Activated naive CD4-positive, alpha-beta T cell treated with anti-CD3 and anti-CD28 coated beads for 36 hours (primary cell): ENCODE measurements around the gene MAP2K2. TPM values are rescaled to one million over a fixed set of nuclear protein-coding genes. Genes with fewer than 3 reads are reported as not detected.

Experiments
- CTCF ChIA-PET: fragments of 350-600 bp; sonication (Branson Sonifier 250); formaldehyde crosslinking; loops from one replicate; lab custom pipeline; 2021; ENCODE audit warnings: antibody characterized with exemption; lab: Charles Lee
- DNase-seq: peaks from one replicate; pipeline ENCODE4 v3.0.0-alpha.2; 2020
- H3K27ac Mint-ChIP-seq: one replicate; pipeline ENCODE4 v1.8.0; 2021; ENCODE audit warnings: mild to moderate bottlenecking, mixed read lengths
- H3K27me3 Mint-ChIP-seq: one replicate; pipeline ENCODE4 v1.8.0; 2021; ENCODE audit warnings: low read depth, mixed read lengths
- H3K36me3 Mint-ChIP-seq: one replicate; pipeline ENCODE4 v1.8.0; 2021; ENCODE audit warnings: low read depth, mixed read lengths
- H3K4me1 Mint-ChIP-seq: one replicate; pipeline ENCODE4 v1.8.0; 2021; ENCODE audit warnings: low read depth, mixed read lengths
- H3K4me3 Mint-ChIP-seq: one replicate; pipeline ENCODE4 v1.8.0; 2021; ENCODE audit warnings: mild to moderate bottlenecking, moderate library complexity, mixed read lengths
- H3K9me3 Mint-ChIP-seq: one replicate; pipeline ENCODE4 v1.8.0; 2021; ENCODE audit warnings: mixed read lengths
- intact Hi-C: fragments of 100-400 bp; cut with micrococcal nuclease; formaldehyde crosslinking; loops from one replicate; pipeline ENCODE4 v1.15.1; 2023
- total RNA-seq, 2 experiments: library from RNA; stranded (reverse); gene quantifications; one replicate each; pipeline ENCODE4 v1.2.3, GENCODE V29; 2021

Gene MAP2K2
- total RNA-seq, 2 experiments from 2014 or later = 101 to 103 TPM

- H3K27me3 Mint-ChIP-seq = no peaks in the 10 kb centered on the region
- DNase-seq = no peak
- H3K4me1 Mint-ChIP-seq = no peaks in the 10 kb centered on the region
- CTCF ChIA-PET = interaction anchor here (0.8 kb wide), 1 partner anchor 45 kb away, joined by 4 read pairs; no protein-coding TSS in a partner anchor
- no peaks in the 10 kb centered on the region for H3K9me3 Mint-ChIP-seq
- H3K4me3 Mint-ChIP-seq = no peak overlapping the region
- peaks cover 11% of the 10 kb centered on the region for H3K36me3 Mint-ChIP-seq
- intact Hi-C loops = no loop called here
- H3K27ac Mint-ChIP-seq = no peak overlapping the region
These were observed 28.5 kb downstream of the MAP2K2 start for GRCh38 chr19:4095488-4095844.

- Mint-ChIP-seq H3K36me3 (peaks cover 9% of the 10 kb centered on the region), H3K27me3 (no peaks in the 10 kb centered on the region), H3K4me3 (no peak overlapping the region), H3K9me3 (no peaks in the 10 kb centered on the region), H3K4me1 (peaks cover 2% of the 10 kb centered on the region), H3K27ac (no peak overlapping the region)
- intact Hi-C loops = no loop called here
- CTCF ChIA-PET = interaction anchor here (0.8 kb wide), 1 partner anchor 46 kb away, joined by 4 read pairs; no protein-coding TSS in a partner anchor
- DNase-seq = no peak
These were observed 29.0 kb downstream of the MAP2K2 start for GRCh38 chr19:4094761-4095487.

DNA sequence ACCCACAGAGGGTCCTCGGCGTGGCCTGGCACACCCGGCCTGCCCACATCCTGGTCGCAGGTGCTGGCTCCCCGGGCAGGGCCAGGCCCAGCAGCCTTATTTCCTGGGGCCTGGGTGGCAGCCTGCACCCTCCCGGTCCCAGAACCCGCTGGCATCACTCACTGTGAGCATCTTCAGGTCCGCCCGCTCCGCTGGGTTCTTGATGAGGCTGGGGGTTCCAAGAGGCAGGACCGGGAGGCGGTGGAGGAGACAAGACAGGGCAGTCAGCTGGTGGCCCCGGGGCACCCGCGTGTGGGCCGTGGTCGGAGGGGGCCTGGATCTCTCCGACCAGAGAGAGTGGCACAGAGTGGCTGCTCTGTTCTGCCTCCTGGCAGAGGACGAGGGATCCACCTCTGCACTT is 29.6 kb downstream of the MAP2K2 start:
- Mint-ChIP-seq H3K4me3 (no peak overlapping the region), H3K36me3 (peaks cover 9% of the 10 kb centered on the region), H3K9me3 (no peaks in the 10 kb centered on the region), H3K4me1 (peaks cover 8% of the 10 kb centered on the region), H3K27me3 (no peaks in the 10 kb centered on the region), H3K27ac (no peak overlapping the region)
- CTCF ChIA-PET = no interaction called here
- intact Hi-C loops = no loop called here
- no peak for DNase-seq

DNA sequence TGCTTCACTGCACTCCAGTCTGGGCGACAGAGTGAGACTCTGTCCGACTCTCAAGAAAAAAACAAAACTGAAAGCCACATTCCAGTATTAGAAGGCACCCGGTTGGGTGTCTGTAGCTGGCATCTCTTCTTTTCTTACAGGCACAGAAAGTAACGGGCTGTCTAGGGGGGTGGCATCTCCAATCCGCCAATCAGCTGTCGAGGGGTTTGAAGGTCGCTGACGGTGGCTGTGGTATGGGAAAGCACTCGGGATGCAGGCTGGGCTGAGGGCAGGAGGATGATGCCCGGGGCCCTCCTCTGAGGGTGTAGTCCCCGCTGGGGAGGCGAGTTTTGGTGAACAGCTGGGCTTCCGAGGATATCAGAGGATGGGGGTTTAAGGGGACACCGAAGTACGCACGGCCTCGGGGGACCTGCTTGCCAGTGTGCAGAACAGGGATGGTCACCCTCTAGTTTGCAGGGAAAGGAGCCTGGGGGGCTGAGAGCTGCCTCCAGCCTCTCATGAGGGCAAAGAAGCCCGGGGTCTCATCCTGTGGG is 30.2 kb downstream of the MAP2K2 start:
- intact Hi-C loops = no loop called here
- H3K4me1 Mint-ChIP-seq = peaks cover 14% of the 10 kb centered on the region
- CTCF ChIA-PET = interaction anchor here (1.1 to 1.2 kb wide), 2 partner anchors 46 to 153 kb away, joined by 3 to 4 read pairs; partner anchors contain the start of gene YJU2
- H3K4me3 Mint-ChIP-seq = no peak overlapping the region
- no peaks in the 10 kb centered on the region for H3K9me3 Mint-ChIP-seq
- no peak overlapping the region for H3K27ac Mint-ChIP-seq
- peaks cover 9% of the 10 kb centered on the region for H3K36me3 Mint-ChIP-seq
- no peak for DNase-seq
- H3K27me3 Mint-ChIP-seq = no peaks in the 10 kb centered on the region

DNA sequence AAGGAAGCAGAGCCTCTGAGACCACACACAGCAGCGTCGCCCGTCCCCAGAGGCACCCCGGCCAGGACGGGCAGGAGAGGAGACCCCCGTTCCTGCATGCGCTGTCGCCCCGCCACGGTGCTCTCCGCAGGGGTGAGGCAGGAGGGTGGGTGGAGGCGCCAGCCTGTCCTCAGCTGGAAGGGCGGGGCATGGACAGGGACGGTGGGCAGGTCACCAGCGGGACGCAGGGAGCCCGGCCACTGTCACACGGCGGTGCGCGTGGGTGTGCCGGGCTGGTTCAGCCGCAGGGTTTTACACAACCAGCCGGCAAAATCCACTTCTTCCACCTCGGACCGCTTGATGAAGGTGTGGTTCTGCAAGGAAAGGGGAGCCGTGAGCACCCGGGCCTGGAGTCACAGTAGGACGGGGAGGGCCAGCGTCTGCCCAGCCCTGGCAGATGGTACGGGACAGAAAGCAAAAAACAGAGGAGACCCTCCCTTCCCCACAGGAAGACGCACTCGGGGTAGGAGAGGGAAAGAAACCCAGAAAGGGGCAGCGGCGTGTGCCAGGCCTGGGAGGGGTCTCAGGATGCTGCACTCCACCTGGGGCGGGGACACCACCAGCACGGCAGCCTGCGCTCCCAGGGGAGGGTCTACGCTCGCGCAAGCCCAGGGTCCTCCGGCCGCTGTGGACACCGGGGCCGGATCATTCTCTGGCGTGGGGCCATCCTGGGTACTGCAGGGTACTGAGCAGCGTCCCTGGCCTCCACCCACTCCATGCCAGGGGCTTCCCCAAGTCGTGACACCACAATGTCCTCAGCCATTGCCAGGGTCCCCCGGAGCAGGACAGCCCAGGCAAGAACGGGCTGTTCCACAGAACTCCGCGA is 33.3 kb downstream of the MAP2K2 start:
- DNase-seq = no peak
- no peak overlapping the region for H3K4me3 Mint-ChIP-seq
- H3K4me1 Mint-ChIP-seq = peaks cover 41% of the 10 kb centered on the region
- peaks cover 5% of the 10 kb centered on the region for H3K36me3 Mint-ChIP-seq
- intact Hi-C loops = no loop called here
- no peaks in the 10 kb centered on the region for H3K9me3 Mint-ChIP-seq
- H3K27ac Mint-ChIP-seq = no peak overlapping the region
- no peaks in the 10 kb centered on the region for H3K27me3 Mint-ChIP-seq
- CTCF ChIA-PET = interaction anchor here (0.9 to 1.3 kb wide), 2 partner anchors 48 to 103 kb away, joined by 3 to 4 read pairs; no protein-coding TSS in a partner anchor

GRCh38 chr19:4089946-4090345 is 34.0 kb downstream of the MAP2K2 start:
- Mint-ChIP-seq H3K4me1 (peaks cover 41% of the 10 kb centered on the region), H3K27me3 (no peaks in the 10 kb centered on the region), H3K9me3 (no peaks in the 10 kb centered on the region), H3K4me3 (no peak overlapping the region), H3K27ac (peak overlapping the region; percentile 81), H3K36me3 (peaks cover 5% of the 10 kb centered on the region)
- no peak for DNase-seq
- intact Hi-C loops = no loop called here
- CTCF ChIA-PET = interaction anchor here (0.9 to 1.3 kb wide), 2 partner anchors 49 to 102 kb away, joined by 3 to 4 read pairs; no protein-coding TSS in a partner anchor

DNA sequence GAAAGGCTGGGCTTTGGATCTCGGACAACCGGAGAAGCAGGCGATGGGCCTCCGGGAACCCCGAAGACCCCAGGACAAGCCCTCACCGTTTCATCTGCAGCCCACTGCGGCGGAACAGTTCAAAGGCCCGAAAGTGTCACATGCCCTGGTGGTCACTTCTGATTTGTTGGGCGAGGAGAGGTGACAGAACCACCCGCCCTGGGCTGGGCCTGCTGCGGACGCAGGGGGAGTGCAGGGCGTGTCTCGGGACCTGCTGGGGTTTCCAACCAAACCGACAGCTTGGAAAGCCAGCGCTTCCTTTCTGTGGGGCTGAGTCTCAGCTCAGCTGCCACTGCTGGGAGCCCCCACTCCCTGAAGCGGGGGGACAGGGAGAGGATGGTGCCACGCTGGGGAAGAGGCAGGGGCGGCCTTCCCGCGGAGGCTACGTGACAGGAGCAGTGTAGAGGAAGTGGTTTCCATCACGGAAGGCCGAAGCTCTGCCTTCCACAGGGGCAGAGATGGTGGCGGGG is 34.5 kb downstream of the MAP2K2 start:
- Mint-ChIP-seq H3K36me3 (peaks cover 5% of the 10 kb centered on the region), H3K27me3 (no peaks in the 10 kb centered on the region), H3K4me3 (peak overlapping the region; percentile 45), H3K9me3 (no peaks in the 10 kb centered on the region), H3K27ac (peak overlapping the region; percentile 81), H3K4me1 (peaks cover 45% of the 10 kb centered on the region)
- peak; percentile 55 for DNase-seq
- intact Hi-C loops = no loop called here
- CTCF ChIA-PET = interaction anchor here (0.9 to 1.3 kb wide), 2 partner anchors 49 to 102 kb away, joined by 3 to 4 read pairs; no protein-coding TSS in a partner anchor

DNA sequence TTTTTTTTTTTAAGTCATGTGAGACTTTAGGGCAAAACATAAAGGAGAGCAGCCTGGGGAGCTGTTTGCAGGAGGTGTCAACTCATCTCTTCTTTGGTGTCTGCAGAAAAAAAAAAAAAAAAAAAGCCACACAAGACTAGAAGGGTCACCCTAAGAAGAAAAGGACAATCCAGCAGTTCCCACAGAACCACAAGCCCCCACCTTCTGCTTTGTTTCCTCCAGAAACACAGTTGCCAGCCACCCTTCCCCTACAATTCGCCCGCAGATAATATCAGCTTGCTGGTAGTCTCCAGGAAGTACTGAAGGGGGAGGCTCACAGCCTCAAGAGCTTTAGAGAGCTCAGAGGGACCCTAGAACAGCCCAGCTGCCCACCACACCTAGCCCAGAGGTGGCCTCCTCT is 34.9 kb downstream of the MAP2K2 start:
- Mint-ChIP-seq H3K4me3 (peak overlapping the region; percentile 45), H3K9me3 (no peaks in the 10 kb centered on the region), H3K27ac (peak overlapping the region; percentile 81), H3K4me1 (peaks cover 48% of the 10 kb centered on the region), H3K27me3 (no peaks in the 10 kb centered on the region), H3K36me3 (peaks cover 5% of the 10 kb centered on the region)
- no peak for DNase-seq
- intact Hi-C loops = no loop called here
- CTCF ChIA-PET = interaction anchor here (1.3 kb wide), 1 partner anchor 49 kb away, joined by 4 read pairs; no protein-coding TSS in a partner anchor

GRCh38 chr19:4087787-4088679 is 35.9 kb downstream of the MAP2K2 start:
- no peak overlapping the region for H3K27ac Mint-ChIP-seq
- no peak overlapping the region for H3K4me3 Mint-ChIP-seq
- intact Hi-C loops = no loop called here
- no peaks in the 10 kb centered on the region for H3K36me3 Mint-ChIP-seq
- peaks cover 56% of the 10 kb centered on the region for H3K4me1 Mint-ChIP-seq
- CTCF ChIA-PET = no interaction called here
- no peaks in the 10 kb centered on the region for H3K9me3 Mint-ChIP-seq
- no peaks in the 10 kb centered on the region for H3K27me3 Mint-ChIP-seq
- no peak for DNase-seq

DNA sequence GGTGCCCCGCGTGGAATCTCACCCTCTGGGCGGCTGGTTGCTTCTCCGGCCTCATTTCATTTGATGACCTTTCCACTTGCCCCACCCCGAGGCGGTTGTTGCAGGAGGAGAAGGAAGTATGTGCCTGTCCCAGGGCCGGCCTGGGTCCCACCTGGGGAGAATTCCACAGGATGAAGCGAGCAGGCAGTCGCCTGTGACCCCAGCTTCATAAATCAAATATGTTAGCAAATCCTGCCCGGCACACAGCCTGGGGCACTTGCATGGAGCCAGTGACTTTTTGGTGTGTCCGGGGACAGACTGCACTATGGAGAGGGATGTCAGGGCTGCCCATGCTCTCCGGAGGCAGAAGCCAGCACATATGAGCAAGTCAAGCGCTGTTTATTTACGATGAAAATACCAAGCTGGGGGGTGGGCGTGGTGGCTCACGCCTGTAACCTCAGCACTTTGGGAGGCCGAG is 37.5 kb downstream of the MAP2K2 start:
- Mint-ChIP-seq H3K27ac (no peak overlapping the region), H3K36me3 (no peaks in the 10 kb centered on the region), H3K4me3 (no peak overlapping the region), H3K9me3 (no peaks in the 10 kb centered on the region), H3K27me3 (no peaks in the 10 kb centered on the region), H3K4me1 (peaks cover 58% of the 10 kb centered on the region)
- no peak for DNase-seq
- intact Hi-C loops = no loop called here
- CTCF ChIA-PET = interaction anchor here (0.6 kb wide), 1 partner anchor 23 kb away, joined by 3 read pairs; no protein-coding TSS in a partner anchor

DNA sequence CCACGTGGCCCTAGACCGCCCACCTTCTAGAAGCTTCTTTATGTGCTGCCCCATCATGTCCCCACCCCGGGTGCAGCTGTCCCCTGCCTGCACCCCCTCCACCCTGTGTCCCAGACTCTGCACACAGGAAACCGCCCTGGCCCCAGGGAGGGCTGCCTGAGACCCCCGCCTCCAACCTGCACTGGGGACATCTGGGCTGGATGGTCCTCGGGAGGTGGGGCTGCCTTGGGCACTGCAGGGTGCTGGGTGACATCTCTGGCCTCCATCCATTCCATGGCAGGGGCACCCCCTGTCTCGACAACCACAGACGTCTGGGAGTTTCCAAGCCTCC is 39.4 kb downstream of the MAP2K2 start:
- no peaks in the 10 kb centered on the region for H3K27me3 Mint-ChIP-seq
- CTCF ChIA-PET = no interaction called here
- no peaks in the 10 kb centered on the region for H3K36me3 Mint-ChIP-seq
- H3K27ac Mint-ChIP-seq = peak overlapping the region; percentile 79
- peaks cover 53% of the 10 kb centered on the region for H3K4me1 Mint-ChIP-seq
- no peaks in the 10 kb centered on the region for H3K9me3 Mint-ChIP-seq
- intact Hi-C loops = no loop called here
- no peak overlapping the region for H3K4me3 Mint-ChIP-seq
- no peak for DNase-seq
